Mesothelial cell of epicardium (in vitro differentiated cells): ENCODE measurements around the gene ABI1. TPM values are rescaled to one million over a fixed set of nuclear protein-coding genes. Genes with fewer than 3 reads are reported as not detected.

Experiments
- DNase-seq, 2 experiments: peaks; one replicate each; pipeline ENCODE4 v3.0.0; 2021; ENCODE audit warnings: low spot score in 2 of 2; ENCODE audit not compliant: unreplicated experiment in 2 of 2
- H3K27ac Mint-ChIP-seq: 2 replicates; pipeline ENCODE4 v1.8.0; 2021; ENCODE audit warnings: mixed read lengths
- H3K27me3 Mint-ChIP-seq: 2 replicates; pipeline ENCODE4 v1.8.0; 2021; ENCODE audit warnings: low read depth, mixed read lengths
- H3K36me3 Mint-ChIP-seq: 2 replicates; pipeline ENCODE4 v1.8.0; 2021; ENCODE audit warnings: mixed read lengths
- H3K4me1 Mint-ChIP-seq: 2 replicates; pipeline ENCODE4 v1.8.0; 2021; ENCODE audit warnings: mixed read lengths
- H3K4me3 Mint-ChIP-seq: 2 replicates; pipeline ENCODE4 v1.8.0; 2021; ENCODE audit warnings: mild to moderate bottlenecking, moderate library complexity, mixed read lengths
- H3K9me3 Mint-ChIP-seq: 2 replicates; pipeline ENCODE4 v1.8.0; 2021; ENCODE audit warnings: mixed read lengths
- CTCF ChIP-seq: fragments of 200-600 bp; sonication (generic); IDR thresholded peaks from one replicate; pipeline ENCODE4 v1.5.0; 2021; ENCODE audit warnings: antibody characterized with exemption; ENCODE audit not compliant: unreplicated experiment
- total RNA-seq: library from RNA; stranded (reverse); gene quantifications from 3 replicates; pipeline ENCODE4 v1.2.1, GENCODE V29; 2021

ABI1 gene
- total RNA-seq, 1 donor from 2014 or later = 41.3 TPM

DNA sequence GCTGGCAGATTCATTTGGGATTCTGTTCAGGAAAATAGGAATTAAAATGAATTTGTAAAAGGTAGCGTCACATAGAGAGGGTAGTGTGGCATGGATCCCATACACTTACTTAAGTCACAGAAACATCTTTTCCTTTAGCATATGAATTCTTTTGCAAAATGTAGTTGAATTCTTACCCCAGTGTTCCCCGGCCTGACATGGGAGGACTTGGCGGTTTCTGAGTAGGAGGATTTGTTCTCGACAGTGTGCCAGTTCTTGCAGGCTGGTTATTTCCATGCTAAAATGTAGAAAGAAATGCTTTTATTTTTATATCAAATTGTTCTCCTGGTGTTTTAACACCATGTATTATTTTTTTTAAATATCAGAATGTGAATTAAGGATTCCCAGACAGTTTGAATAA lies 90.7 kb downstream of the ABI1 start:
- Mint-ChIP-seq H3K9me3 (no peaks in the 10 kb centered on the region), H3K36me3 (peaks cover 14% of the 10 kb centered on the region), H3K4me1 (no peaks in the 10 kb centered on the region), H3K27me3 (no peaks in the 10 kb centered on the region), H3K4me3 (no peak overlapping the region), H3K27ac (no peak overlapping the region)
- no peak for TF ChIP-seq CTCF
- DNase-seq = no peak

DNA sequence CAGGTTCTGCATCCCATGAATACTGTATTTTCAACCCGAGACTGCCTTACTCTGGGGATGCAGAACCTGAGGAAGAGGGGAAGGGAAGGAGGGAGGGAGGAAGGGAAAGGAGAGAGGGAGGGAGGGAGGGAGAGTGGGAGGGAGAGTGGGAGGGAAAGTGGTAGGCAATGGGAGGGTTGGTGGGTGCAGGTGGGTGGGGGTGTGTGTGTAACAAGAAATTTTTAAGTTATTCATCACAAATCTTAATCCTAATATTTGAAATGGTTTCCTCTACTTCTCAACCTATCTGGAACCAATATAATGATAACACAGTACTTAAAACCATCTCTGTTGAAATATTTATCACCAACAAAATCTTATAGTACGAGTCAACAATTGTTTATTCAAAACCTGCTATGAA lies 95.2 kb downstream of the ABI1 start:
- H3K9me3 Mint-ChIP-seq = no peaks in the 10 kb centered on the region
- no peaks in the 10 kb centered on the region for H3K27me3 Mint-ChIP-seq
- no peak overlapping the region for H3K4me3 Mint-ChIP-seq

DNA sequence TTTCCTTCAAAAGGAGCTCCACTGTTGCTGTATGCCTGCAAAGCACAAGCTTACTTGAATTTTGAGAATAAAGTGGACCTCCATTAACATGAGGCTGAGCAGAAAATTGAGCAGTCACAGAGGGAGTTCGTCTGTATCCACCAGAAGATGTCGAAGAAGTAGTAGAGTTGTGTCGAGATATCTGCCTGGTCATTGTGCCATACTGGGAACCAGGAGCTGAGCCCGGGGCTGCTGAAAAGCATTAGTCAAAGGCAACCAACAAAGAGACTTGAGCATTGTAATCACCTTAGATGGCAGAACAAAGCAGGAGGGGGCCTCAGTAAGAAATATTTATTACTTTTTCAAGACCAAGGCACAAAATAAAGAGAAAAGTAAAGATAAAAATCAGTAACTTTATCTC lies 101.8 kb downstream of the ABI1 start:
- Mint-ChIP-seq H3K36me3 (no peaks in the 10 kb centered on the region), H3K4me3 (no peak overlapping the region), H3K27ac (no peak overlapping the region), H3K4me1 (no peaks in the 10 kb centered on the region), H3K27me3 (no peaks in the 10 kb centered on the region), H3K9me3 (no peaks in the 10 kb centered on the region)
- no peak for DNase-seq
- no peak for TF ChIP-seq CTCF

More for the DNA sequence above, 95.2 kb downstream of the ABI1 start:
- Mint-ChIP-seq H3K36me3 (peaks cover 13% of the 10 kb centered on the region), H3K27ac (no peak overlapping the region), H3K4me1 (no peaks in the 10 kb centered on the region)
- TF ChIP-seq CTCF = no peak
- no peak for DNase-seq

DNA sequence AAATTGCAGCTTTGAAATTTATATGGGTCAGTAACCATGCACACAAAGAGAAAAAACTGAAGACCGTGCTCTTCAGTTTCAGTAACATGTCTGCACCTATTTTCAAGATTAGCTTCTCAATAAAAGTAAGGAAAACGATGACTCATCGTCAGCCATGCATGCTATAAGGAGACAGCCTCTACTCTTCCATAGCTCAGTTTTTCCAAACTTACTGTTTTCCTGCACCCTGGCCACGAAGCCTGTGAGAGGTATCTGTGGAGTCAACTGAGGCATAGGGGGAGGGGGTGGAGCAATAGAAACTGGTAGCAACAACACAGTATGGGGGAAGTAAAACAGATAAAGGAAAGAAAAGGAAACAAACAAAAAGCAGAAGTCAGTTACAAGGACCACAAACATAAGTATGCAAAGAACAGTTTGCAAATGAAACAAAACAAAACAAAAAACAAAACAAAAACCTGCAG lies 105.3 kb downstream of the ABI1 start:
- DNase-seq = no peak
- no peak overlapping the region for H3K4me3 Mint-ChIP-seq
- no peaks in the 10 kb centered on the region for H3K4me1 Mint-ChIP-seq
- no peak for TF ChIP-seq CTCF
- peak overlapping the region; percentile 31 for H3K27ac Mint-ChIP-seq
- peaks cover 5% of the 10 kb centered on the region for H3K36me3 Mint-ChIP-seq
- H3K9me3 Mint-ChIP-seq = no peaks in the 10 kb centered on the region
- no peaks in the 10 kb centered on the region for H3K27me3 Mint-ChIP-seq

DNA sequence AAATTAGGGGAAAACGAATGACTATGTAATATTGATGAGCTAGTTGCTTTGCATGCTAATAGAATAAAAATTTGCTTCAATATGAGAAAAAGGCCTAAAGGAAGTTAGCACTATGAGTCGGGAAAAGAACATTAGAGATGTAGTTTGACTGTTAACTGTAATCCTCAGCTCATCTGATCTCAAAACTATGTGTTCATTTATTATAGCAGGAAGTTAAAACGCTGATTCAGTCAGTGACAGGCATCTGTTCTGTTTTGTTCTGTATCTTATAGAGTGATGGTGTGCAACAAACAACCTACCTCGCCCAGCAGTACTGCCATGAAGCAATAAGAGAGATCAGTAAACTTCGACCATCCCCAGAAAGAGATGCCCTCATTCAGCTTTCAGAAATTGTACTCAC lies 114.7 kb downstream of the ABI1 start:
- peaks cover 26% of the 10 kb centered on the region for H3K36me3 Mint-ChIP-seq
- H3K9me3 Mint-ChIP-seq = no peaks in the 10 kb centered on the region
- DNase-seq = no peak
- H3K4me1 Mint-ChIP-seq = no peaks in the 10 kb centered on the region
- H3K4me3 Mint-ChIP-seq = no peak overlapping the region
- no peak for TF ChIP-seq CTCF
- no peaks in the 10 kb centered on the region for H3K27me3 Mint-ChIP-seq
- peak overlapping the region; percentile 17 for H3K27ac Mint-ChIP-seq

- no peaks in the 10 kb centered on the region for H3K4me1 Mint-ChIP-seq
- peaks cover 31% of the 10 kb centered on the region for H3K36me3 Mint-ChIP-seq
- H3K27ac Mint-ChIP-seq = no peak overlapping the region
- H3K27me3 Mint-ChIP-seq = no peaks in the 10 kb centered on the region
- TF ChIP-seq CTCF = no peak
- no peak for DNase-seq
- no peak overlapping the region for H3K4me3 Mint-ChIP-seq
- no peaks in the 10 kb centered on the region for H3K9me3 Mint-ChIP-seq
These were observed 116.9 kb downstream of the ABI1 start for GRCh38 chr10:26743841-26744240.
